Liver (tissue), 9 donors: ENCODE data around the gene KHNYN. TPM values are rescaled to one million over a fixed set of nuclear protein-coding genes. Genes with fewer than 3 reads are reported as not detected.

ENCODE experiments used
- DNase-seq: peaks from one replicate; pipeline ENCODE4 v3.0.0-alpha.2; 2017; ENCODE audit warnings: low spot score
- H3K27ac ChIP-seq, 2 donors: one replicate each; pipeline ENCODE4 v1.7.0; 2013; ENCODE audit warnings: inconsistent platforms in 2 of 2, low read length in 2 of 2, control low read depth in 1 of 2, low read depth in 1 of 2, mild to moderate bottlenecking in 1 of 2
- H3K27me3 ChIP-seq, 4 donors: one replicate each; pipeline versions ENCODE4 v1.6.1 to v1.7.0; 2013; ENCODE audit warnings: low read length in 3 of 4, inconsistent platforms in 1 of 4, mild to moderate bottlenecking in 1 of 4, moderate library complexity in 1 of 4; ENCODE audit not compliant: control insufficient read depth in 4 of 4, insufficient read depth in 4 of 4
- H3K36me3 ChIP-seq, 4 donors: one replicate each; pipeline versions ENCODE4 v1.6.1 to v1.7.0; 2013; ENCODE audit warnings: low read length in 3 of 4, mild to moderate bottlenecking in 3 of 4, low read depth in 1 of 4, moderate library complexity in 1 of 4; ENCODE audit not compliant: control insufficient read depth in 4 of 4, insufficient read depth in 3 of 4
- H3K4me1 ChIP-seq, 4 donors: one replicate each; pipeline versions ENCODE4 v1.6.1 to v1.7.0; 2013; ENCODE audit warnings: low read length in 3 of 4, mild to moderate bottlenecking in 3 of 4, moderate library complexity in 1 of 4; ENCODE audit not compliant: control insufficient read depth in 4 of 4, insufficient read depth in 4 of 4
- H3K4me3 ChIP-seq, 3 donors: one replicate each; pipeline versions ENCODE4 v1.6.1 to v1.7.0; 2013; ENCODE audit warnings: low read length in 3 of 3, control low read depth in 1 of 3, low read depth in 1 of 3, mild to moderate bottlenecking in 1 of 3
- H3K9ac ChIP-seq, 2 donors: one replicate each; pipeline ENCODE4 v1.7.0; 2013; ENCODE audit warnings: low read length in 2 of 2, mild to moderate bottlenecking in 2 of 2, moderate library complexity in 2 of 2, control low read depth in 1 of 2, low read depth in 1 of 2
- H3K9me3 ChIP-seq, 4 donors: one replicate each; pipeline versions ENCODE4 v1.6.1 to v1.7.0; 2013; ENCODE audit warnings: low read length in 3 of 4; ENCODE audit not compliant: control insufficient read depth in 4 of 4
- FOXA1 ChIP-seq: IDR thresholded peaks from 2 replicates; pipeline ENCODE4 v1.6.1; 2016; ENCODE audit warnings: antibody characterized with exemption
- FOXA2 ChIP-seq: IDR thresholded peaks from 2 replicates; pipeline ENCODE4 v1.6.1; 2016; ENCODE audit warnings: antibody characterized with exemption
- HNF4A ChIP-seq, 2 donors: conservative IDR thresholded peaks; 2 replicates each; pipeline ENCODE4 v1.6.1; 2016; ENCODE audit warnings: antibody characterized with exemption in 2 of 2, mild to moderate bottlenecking in 2 of 2
- HNF4G ChIP-seq: IDR thresholded peaks from 2 replicates; pipeline ENCODE4 v1.6.1; 2016; ENCODE audit warnings: antibody characterized with exemption
- RXRA ChIP-seq, 2 donors: IDR thresholded peaks; 2 replicates each; pipeline ENCODE4 v1.6.1; 2017 to 2018; ENCODE audit warnings: antibody characterized with exemption in 2 of 2, mild to moderate bottlenecking in 1 of 2
- SP1 ChIP-seq: IDR thresholded peaks from 2 replicates; pipeline ENCODE4 v1.6.1; 2018; ENCODE audit warnings: antibody characterized with exemption, mild to moderate bottlenecking
- TAF1 ChIP-seq: conservative IDR thresholded peaks from 2 replicates; pipeline ENCODE4 v1.6.1; 2016; ENCODE audit warnings: antibody characterized with exemption, mild to moderate bottlenecking
- WGBS: extraction: QIAGEN DNeasy Blood & Tissue Kit; methylation state at CpG from one replicate; pipeline ENCODE4 v1.1.7; 2013; 5-methylcytosine and 5-hydroxymethylcytosine counted together
- polyA plus RNA-seq, 2 donors: library from polyadenylated mRNA; stranded (reverse) in 1 of 2; unstranded in 1 of 2; fragments of 200-250 nt in 1 of 2; fragments of >200 nt in 1 of 2; fragmentation: Nextera tagmentation in 1 of 2; extraction: Ambion mirVana in 1 of 2; gene quantifications; one replicate each; pipeline versions ENCODE4 v1.2.1 to v1.2.3, GENCODE V29; 2013 to 2015
- total RNA-seq, 2 donors: library from RNA; depleted of rRNA; stranded (reverse); fragments of >200 nt; gene quantifications; one replicate each; pipeline ENCODE4 v1.2.3, GENCODE V29; 2014
- TF ChIP-seq, protein P1 (sequence below): IDR thresholded peaks from 2 replicates; pipeline ENCODE4 v1.6.1; 2016; ENCODE audit warnings: antibody characterized with exemption
- TF ChIP-seq, protein P2 (sequence below): IDR thresholded peaks from 2 replicates; pipeline ENCODE4 v1.6.1; 2016; ENCODE audit warnings: antibody characterized with exemption
- TF ChIP-seq, protein P3 (sequence below): IDR thresholded peaks from 2 replicates; pipeline ENCODE4 v1.6.1; 2016; ENCODE audit warnings: antibody characterized with exemption, mild to moderate bottlenecking
- TF ChIP-seq, protein P4 (sequence below): fragments of 150-350 bp; IDR thresholded peaks from 2 replicates; pipeline ENCODE4 v1.5.1; 2017; ENCODE audit warnings: improper control_type of control experiment, low read depth, low read length; ENCODE audit not compliant: missing input control
- donor health status: healthy.
- donor health status: healthy.
- donor health status: healthy.
- donor health status: healthy.
- donor health status: healthy.

KHNYN gene
- total and polyA plus RNA-seq, 4 donors: 3.0 to 40.3 (median 24.6) TPM

DNA sequence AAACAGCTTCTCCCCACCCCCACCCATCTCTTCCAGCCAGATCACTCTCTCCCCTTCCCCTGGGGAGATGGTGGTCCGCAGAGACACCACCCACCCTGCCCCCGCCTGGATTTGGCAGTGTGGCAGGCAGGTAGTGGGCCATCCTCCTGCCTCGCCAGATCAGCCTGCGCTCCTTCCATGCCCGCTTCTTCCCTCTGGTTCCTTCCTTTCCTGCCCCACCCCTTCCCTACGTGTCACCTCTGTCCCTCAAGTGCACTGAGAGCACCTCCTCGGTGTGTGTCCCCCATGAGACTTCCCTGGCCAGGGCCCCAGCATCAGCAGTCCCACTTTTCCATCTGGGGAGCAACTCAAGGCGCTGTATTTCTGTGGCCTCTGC is 30.3 kb upstream of the KHNYN start:
- DNase-seq: no peak
- peak overlapping the region; percentile 36 to 45 for H3K27ac ChIP-seq
- peak overlapping the region; percentile 50 to 58 (median 53) for H3K4me3 ChIP-seq
- H3K27me3 ChIP-seq: no peaks in the 10 kb centered on the region
- 53% methylated on average over 8 of the region's 8 CpGs for WGBS
- no peaks in the 10 kb centered on the region for H3K36me3 ChIP-seq
- TF ChIP-seq, protein P1, sequence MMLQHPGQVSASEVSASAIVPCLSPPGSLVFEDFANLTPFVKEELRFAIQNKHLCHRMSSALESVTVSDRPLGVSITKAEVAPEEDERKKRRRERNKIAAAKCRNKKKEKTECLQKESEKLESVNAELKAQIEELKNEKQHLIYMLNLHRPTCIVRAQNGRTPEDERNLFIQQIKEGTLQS: no peak
- TF ChIP-seq, protein P2, sequence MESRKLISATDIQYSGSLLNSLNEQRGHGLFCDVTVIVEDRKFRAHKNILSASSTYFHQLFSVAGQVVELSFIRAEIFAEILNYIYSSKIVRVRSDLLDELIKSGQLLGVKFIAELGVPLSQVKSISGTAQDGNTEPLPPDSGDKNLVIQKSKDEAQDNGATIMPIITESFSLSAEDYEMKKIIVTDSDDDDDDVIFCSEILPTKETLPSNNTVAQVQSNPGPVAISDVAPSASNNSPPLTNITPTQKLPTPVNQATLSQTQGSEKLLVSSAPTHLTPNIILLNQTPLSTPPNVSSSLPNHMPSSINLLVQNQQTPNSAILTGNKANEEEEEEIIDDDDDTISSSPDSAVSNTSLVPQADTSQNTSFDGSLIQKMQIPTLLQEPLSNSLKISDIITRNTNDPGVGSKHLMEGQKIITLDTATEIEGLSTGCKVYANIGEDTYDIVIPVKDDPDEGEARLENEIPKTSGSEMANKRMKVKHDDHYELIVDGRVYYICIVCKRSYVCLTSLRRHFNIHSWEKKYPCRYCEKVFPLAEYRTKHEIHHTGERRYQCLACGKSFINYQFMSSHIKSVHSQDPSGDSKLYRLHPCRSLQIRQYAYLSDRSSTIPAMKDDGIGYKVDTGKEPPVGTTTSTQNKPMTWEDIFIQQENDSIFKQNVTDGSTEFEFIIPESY: no peak
- no peak for TF ChIP-seq FOXA2
- no peak for TF ChIP-seq RXRA (IDR thresholded peaks at IDR 0.05)
- TF ChIP-seq, protein P3, sequence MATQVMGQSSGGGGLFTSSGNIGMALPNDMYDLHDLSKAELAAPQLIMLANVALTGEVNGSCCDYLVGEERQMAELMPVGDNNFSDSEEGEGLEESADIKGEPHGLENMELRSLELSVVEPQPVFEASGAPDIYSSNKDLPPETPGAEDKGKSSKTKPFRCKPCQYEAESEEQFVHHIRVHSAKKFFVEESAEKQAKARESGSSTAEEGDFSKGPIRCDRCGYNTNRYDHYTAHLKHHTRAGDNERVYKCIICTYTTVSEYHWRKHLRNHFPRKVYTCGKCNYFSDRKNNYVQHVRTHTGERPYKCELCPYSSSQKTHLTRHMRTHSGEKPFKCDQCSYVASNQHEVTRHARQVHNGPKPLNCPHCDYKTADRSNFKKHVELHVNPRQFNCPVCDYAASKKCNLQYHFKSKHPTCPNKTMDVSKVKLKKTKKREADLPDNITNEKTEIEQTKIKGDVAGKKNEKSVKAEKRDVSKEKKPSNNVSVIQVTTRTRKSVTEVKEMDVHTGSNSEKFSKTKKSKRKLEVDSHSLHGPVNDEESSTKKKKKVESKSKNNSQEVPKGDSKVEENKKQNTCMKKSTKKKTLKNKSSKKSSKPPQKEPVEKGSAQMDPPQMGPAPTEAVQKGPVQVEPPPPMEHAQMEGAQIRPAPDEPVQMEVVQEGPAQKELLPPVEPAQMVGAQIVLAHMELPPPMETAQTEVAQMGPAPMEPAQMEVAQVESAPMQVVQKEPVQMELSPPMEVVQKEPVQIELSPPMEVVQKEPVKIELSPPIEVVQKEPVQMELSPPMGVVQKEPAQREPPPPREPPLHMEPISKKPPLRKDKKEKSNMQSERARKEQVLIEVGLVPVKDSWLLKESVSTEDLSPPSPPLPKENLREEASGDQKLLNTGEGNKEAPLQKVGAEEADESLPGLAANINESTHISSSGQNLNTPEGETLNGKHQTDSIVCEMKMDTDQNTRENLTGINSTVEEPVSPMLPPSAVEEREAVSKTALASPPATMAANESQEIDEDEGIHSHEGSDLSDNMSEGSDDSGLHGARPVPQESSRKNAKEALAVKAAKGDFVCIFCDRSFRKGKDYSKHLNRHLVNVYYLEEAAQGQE: no peak
- no peak for TF ChIP-seq TAF1
- TF ChIP-seq HNF4G: no peak
- TF ChIP-seq FOXA1: no peak
- TF ChIP-seq SP1: no peak
- no peaks in the 10 kb centered on the region for H3K9me3 ChIP-seq
- H3K4me1 ChIP-seq: peaks cover 3 to 39% (median 29%) of the 10 kb centered on the region in 4 donors
- H3K9ac ChIP-seq: peak overlapping the region; percentile 3 to 10

DNA sequence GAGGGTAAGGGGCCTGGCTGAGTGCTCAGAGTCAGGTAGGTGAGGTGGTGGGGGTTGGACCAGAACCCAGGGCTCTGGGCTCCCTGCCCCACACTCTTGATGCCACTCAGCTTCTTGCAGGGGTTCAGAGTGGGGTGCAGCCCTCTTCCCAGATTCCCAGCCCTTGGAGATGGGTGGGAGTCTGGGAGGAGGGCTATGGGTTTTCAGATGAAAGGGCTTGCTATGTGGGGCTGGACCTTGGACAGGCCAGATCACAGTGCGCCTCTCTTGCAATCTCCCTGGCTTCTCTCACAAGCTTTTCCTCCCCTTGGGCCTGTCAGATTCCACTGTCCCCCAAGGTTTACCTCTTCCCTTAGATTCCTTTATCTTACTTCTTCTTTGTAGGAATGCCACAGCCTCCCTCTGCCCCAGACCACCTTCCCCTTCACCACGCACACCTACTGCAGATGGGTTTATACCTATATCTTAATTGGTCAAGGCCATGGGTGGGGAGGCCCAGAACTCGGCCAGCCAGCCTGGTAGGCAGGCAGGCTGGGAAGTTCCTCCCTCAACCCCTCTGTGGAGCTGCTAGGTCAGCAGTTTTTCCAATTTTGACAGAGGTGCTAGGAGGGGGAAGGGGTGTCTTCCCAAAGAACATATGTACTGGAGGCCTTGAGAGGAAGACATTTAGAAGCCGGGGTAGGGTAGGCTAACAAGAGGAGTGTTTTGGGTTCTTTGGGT is 29.6 kb upstream of the KHNYN start:
- Histone ChIP-seq H3K27me3 (no peaks in the 10 kb centered on the region), H3K36me3 (no peaks in the 10 kb centered on the region), H3K4me3 (no peak overlapping the region), H3K9me3 (no peaks in the 10 kb centered on the region), H3K4me1 (peaks cover 3 to 39% (median 29%) of the 10 kb centered on the region in 4 donors), H3K9ac (no peak overlapping the region), H3K27ac (no peak overlapping the region)
- 76% methylated on average over 4 of the region's 4 CpGs for WGBS
- TF ChIP-seq TAF1 (no peak), HNF4G (no peak), HNF4A (conservative IDR thresholded peaks at IDR 0.05) (peak in 1 of 2 donors; percentile 36)
- TF ChIP-seq, protein P4, sequence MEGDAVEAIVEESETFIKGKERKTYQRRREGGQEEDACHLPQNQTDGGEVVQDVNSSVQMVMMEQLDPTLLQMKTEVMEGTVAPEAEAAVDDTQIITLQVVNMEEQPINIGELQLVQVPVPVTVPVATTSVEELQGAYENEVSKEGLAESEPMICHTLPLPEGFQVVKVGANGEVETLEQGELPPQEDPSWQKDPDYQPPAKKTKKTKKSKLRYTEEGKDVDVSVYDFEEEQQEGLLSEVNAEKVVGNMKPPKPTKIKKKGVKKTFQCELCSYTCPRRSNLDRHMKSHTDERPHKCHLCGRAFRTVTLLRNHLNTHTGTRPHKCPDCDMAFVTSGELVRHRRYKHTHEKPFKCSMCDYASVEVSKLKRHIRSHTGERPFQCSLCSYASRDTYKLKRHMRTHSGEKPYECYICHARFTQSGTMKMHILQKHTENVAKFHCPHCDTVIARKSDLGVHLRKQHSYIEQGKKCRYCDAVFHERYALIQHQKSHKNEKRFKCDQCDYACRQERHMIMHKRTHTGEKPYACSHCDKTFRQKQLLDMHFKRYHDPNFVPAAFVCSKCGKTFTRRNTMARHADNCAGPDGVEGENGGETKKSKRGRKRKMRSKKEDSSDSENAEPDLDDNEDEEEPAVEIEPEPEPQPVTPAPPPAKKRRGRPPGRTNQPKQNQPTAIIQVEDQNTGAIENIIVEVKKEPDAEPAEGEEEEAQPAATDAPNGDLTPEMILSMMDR: no peak
- no peak for DNase-seq
